ENCODE measurements around the gene BMAL1.

- TF ChIP-seq, protein P1, sequence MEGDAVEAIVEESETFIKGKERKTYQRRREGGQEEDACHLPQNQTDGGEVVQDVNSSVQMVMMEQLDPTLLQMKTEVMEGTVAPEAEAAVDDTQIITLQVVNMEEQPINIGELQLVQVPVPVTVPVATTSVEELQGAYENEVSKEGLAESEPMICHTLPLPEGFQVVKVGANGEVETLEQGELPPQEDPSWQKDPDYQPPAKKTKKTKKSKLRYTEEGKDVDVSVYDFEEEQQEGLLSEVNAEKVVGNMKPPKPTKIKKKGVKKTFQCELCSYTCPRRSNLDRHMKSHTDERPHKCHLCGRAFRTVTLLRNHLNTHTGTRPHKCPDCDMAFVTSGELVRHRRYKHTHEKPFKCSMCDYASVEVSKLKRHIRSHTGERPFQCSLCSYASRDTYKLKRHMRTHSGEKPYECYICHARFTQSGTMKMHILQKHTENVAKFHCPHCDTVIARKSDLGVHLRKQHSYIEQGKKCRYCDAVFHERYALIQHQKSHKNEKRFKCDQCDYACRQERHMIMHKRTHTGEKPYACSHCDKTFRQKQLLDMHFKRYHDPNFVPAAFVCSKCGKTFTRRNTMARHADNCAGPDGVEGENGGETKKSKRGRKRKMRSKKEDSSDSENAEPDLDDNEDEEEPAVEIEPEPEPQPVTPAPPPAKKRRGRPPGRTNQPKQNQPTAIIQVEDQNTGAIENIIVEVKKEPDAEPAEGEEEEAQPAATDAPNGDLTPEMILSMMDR (IDR thresholded peaks at IDR 0.05; ENCODE audit: borderline replicate concordance, extremely low read depth, low read length, poor library complexity, severe bottlenecking): no peak
- TF ChIP-seq EZH2 (IDR thresholded peaks at IDR 0.05; ENCODE audit: borderline replicate concordance, low read depth, low read length, severe bottlenecking): no peak
Measured at GRCh38 chr11:13297308-13297916, 19.8 kb downstream of the BMAL1 start.

Data from DND-41 (cell line).